AG09319 (cell line): ENCODE results near the gene ITSN1.

ENCODE experiments used
- DNase-seq: peaks from one replicate; pipeline ENCODE4 v3.0.0-alpha.2; 2010; ENCODE audit warnings: low read depth; ENCODE audit errors: extremely low read depth
- TF ChIP-seq, protein P1 (sequence below): IDR thresholded peaks from 2 replicates; pipeline ENCODE4 v1.5.1; 2011; ENCODE audit warnings: low read depth, mild to moderate bottlenecking, inconsistent platforms, low read length, moderate library complexity

Gene ITSN1

DNA sequence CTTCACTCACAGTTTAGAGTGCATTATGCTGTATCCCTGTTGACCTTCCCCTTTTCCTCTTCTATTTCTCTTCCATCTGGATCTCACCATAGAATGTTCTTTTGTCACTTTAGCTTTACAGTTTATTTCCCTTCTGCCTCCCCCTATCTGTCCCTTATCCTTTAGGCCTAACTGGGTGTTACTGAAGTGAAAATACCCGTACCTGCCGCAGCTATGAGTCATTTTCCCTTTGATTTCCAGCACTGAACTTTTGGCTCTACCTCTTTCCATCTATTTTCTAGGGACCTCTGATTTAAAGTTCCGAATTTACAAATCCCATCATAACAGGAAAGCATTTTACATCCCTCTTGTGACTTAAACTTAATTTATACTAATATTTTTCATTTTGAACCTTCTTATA lies 19.7 kb downstream of the ITSN1 start:
- no peak for DNase-seq
- TF ChIP-seq, protein P1, sequence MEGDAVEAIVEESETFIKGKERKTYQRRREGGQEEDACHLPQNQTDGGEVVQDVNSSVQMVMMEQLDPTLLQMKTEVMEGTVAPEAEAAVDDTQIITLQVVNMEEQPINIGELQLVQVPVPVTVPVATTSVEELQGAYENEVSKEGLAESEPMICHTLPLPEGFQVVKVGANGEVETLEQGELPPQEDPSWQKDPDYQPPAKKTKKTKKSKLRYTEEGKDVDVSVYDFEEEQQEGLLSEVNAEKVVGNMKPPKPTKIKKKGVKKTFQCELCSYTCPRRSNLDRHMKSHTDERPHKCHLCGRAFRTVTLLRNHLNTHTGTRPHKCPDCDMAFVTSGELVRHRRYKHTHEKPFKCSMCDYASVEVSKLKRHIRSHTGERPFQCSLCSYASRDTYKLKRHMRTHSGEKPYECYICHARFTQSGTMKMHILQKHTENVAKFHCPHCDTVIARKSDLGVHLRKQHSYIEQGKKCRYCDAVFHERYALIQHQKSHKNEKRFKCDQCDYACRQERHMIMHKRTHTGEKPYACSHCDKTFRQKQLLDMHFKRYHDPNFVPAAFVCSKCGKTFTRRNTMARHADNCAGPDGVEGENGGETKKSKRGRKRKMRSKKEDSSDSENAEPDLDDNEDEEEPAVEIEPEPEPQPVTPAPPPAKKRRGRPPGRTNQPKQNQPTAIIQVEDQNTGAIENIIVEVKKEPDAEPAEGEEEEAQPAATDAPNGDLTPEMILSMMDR = no peak

DNA sequence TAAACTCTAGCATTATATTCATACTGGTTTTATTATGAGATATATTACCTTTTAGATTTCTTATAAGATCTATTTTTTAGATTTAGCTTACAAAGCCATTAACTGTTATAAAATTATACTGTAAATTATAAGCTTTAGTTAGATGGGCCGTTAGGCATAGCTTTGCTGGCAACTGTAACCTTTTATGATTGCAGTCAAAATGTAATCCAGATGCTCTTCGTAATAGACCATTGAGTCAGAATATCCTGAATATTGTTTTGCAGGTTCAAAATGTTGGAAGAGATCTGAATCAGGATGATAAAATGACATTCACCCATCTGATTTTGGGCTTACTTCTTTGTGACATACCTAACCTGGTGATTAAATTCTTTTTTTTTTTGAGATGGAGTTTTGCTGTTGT lies 20.9 kb downstream of the ITSN1 start:
- DNase-seq = no peak
- TF ChIP-seq, protein P1 = no peak

DNA sequence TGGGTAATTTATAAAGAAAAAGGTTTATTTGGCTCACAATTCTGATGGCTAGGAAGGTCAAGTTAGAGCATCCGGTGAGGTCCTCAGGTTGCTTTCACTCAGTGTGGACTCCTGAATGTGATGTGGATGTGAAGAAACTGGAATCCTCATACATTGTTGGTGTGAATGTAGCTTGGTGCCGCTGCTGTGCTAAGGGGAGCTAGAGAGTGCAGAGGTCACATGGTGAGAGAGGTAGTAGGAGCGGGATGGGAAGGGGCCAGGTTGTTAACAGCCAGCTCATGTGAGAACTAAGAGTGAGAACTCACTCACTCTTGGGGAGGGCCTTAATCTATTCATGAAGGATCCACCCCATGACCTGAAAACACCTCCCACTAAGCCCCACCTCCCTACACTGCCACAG lies 21.8 kb downstream of the ITSN1 start:
- TF ChIP-seq, protein P1 = no peak
- DNase-seq = no peak

DNA sequence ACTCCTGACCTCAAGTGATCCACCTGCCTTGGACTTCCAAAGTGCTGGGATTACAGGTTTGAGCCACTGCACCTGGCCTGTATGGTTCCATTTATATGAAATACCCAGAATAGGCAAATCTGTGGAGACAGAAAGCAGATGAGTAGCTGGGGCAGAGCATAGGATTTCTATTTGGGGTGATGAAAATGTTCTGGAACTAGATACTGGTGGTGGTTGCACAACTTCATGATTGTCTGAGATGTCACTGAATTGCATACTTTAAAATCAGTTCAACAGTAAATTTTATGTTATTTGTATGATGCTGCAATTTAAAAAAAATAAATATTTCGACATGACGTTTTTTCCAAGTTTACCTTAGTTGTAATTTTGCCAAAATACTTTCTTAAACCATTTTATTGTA lies 23.9 kb downstream of the ITSN1 start:
- TF ChIP-seq, protein P1 = no peak

DNA sequence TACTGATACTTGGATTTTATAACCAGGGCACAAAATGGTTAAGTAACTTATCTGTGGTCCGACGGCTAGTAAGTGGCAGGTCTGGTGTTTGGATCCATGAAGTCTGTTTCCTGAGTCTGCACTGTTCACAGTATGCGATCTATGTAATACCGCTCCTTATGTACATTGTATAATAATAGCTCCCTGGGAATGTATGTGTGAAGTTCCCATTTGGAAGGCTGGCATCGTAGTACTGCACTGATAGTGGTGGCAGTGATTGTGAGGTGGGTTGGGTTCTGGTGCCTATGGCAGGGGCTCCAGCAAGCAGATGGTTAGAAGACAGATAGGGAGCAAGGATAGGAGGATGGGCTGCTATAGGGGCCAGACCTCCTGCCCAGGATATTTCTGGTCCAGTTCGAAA lies 25.3 kb downstream of the ITSN1 start:
- TF ChIP-seq, protein P1 = no peak

More for the DNA sequence above, 23.9 kb downstream of the ITSN1 start:
- no peak for DNase-seq

DNA sequence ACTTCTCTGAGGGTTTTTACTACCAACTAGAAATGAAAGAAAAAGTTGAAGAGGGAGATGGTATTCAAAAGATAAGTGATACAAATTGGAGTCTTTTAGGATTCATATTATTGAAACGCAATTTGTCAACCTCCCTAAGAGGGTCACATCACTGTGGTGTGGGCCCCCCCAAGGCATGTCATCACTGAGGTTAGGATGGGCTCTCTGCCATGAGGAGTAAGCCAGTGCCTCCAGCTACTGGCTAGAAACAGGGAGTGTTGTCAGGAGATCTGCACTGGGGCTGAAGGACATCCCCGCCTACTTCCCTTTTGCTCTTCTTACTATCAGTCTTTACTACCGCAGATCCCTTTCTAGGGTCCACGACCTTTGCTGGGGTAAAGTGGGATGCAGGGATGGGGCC lies 25.9 kb downstream of the ITSN1 start:
- TF ChIP-seq, protein P1 = no peak
- DNase-seq = no peak

More for the DNA sequence above, 25.3 kb downstream of the ITSN1 start:
- no peak for DNase-seq

DNA sequence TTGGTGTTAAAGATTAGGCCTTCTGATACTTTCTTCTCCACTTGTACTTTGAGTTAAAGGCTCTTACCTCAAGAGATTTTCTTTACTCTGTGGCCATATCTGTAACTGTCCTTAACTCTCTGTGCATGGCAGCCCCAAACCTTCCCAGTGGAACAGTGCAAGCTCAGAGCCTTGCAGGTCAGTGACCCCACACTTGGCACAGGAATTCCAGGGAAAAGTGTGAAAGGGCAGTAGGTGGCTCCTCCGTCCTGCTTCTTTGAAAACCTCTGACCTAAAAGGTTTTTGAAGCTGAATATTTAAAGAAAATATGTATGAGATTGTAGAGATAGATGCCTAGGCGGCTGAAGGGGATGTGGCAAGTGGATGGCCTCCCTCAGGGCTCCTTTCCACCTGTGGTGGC lies 26.3 kb downstream of the ITSN1 start:
- DNase-seq = no peak
- TF ChIP-seq, protein P1 = no peak
